22Rv1 (cell line): ENCODE data around the gene CDKAL1.
"Not testable (repeated sequence)": the region's sequence is repeated elsewhere in the genome, so short reads cannot be mapped to it uniquely, and the experiment has no call there.

Experiments used
- H3K27ac ChIP-seq: fragments of 450-650 bp; 2 replicates; pipeline ENCODE4 v1.5.1; 2017
- CTCF ChIP-seq: fragments of 450-650 bp; IDR thresholded peaks from 2 replicates; pipeline ENCODE4 v1.5.1; 2017; ENCODE audit warnings: mild to moderate bottlenecking
- ZFX ChIP-seq: fragments of 450-650 bp; IDR thresholded peaks from 2 replicates; pipeline ENCODE4 v1.6.1; 2017; ENCODE audit warnings: antibody characterized with exemption, borderline replicate concordance

Gene CDKAL1

GRCh38 chr6:20539387-20539786 is 5.1 kb downstream of the CDKAL1 start:
- TF ChIP-seq CTCF (no peak), ZFX (no peak)
- no peak overlapping the region for H3K27ac ChIP-seq

GRCh38 chr6:20540683-20541082 is 6.4 kb downstream of the CDKAL1 start:
- no peak for TF ChIP-seq CTCF
- TF ChIP-seq ZFX: no peak
- H3K27ac ChIP-seq: no peak overlapping the region

GRCh38 chr6:20541382-20541781 is 7.1 kb downstream of the CDKAL1 start:
- no peak for TF ChIP-seq ZFX
- no peak for TF ChIP-seq CTCF
- H3K27ac ChIP-seq: no peak overlapping the region

- TF ChIP-seq ZFX (no peak), CTCF (no peak)
- no peak overlapping the region for H3K27ac ChIP-seq
These were observed 8.8 kb downstream of the CDKAL1 start for GRCh38 chr6:20542927-20543602.

GRCh38 chr6:20548264-20548663 is 14.0 kb downstream of the CDKAL1 start:
- no peak for TF ChIP-seq CTCF
- no peak for TF ChIP-seq ZFX

GRCh38 chr6:20549398-20549797 is 15.1 kb downstream of the CDKAL1 start:
- not testable (repeated sequence) for H3K27ac ChIP-seq

More at GRCh38 chr6:20548264-20548663, 14.0 kb downstream of the CDKAL1 start:
- no peak overlapping the region for H3K27ac ChIP-seq

GRCh38 chr6:20554326-20554725 is 20.1 kb downstream of the CDKAL1 start:
- TF ChIP-seq ZFX: no peak
- no peak for TF ChIP-seq CTCF
- no peak overlapping the region for H3K27ac ChIP-seq

- TF ChIP-seq CTCF (no peak), ZFX (no peak)
- no peak overlapping the region for H3K27ac ChIP-seq
These were observed 20.6 kb downstream of the CDKAL1 start for GRCh38 chr6:20554817-20555216.
